Astrocyte of the spinal cord (primary cell): Measurements from ENCODE around the gene CCDC112.

Experiments used
- DNase-seq: peaks from one replicate; pipeline ENCODE4 v3.0.0; 2011; ENCODE audit warnings: low read depth, low spot score
- H3K4me3 ChIP-seq: 2 replicates; pipeline ENCODE4 v1.5.1; 2011; ENCODE audit warnings: low read depth, mild to moderate bottlenecking, low read length, moderate library complexity
- in situ Hi-C: cut with HindIII; loops from 2 replicates; pipeline ENCODE4 v1.10.0; 2017; ENCODE audit warnings: low sequenced_read_pairs
- TF ChIP-seq, protein P1 (sequence below): IDR thresholded peaks from 2 replicates; pipeline ENCODE4 v1.5.1; 2012; ENCODE audit warnings: low read depth, mild to moderate bottlenecking, low read length, inconsistent platforms

Gene CCDC112

DNA sequence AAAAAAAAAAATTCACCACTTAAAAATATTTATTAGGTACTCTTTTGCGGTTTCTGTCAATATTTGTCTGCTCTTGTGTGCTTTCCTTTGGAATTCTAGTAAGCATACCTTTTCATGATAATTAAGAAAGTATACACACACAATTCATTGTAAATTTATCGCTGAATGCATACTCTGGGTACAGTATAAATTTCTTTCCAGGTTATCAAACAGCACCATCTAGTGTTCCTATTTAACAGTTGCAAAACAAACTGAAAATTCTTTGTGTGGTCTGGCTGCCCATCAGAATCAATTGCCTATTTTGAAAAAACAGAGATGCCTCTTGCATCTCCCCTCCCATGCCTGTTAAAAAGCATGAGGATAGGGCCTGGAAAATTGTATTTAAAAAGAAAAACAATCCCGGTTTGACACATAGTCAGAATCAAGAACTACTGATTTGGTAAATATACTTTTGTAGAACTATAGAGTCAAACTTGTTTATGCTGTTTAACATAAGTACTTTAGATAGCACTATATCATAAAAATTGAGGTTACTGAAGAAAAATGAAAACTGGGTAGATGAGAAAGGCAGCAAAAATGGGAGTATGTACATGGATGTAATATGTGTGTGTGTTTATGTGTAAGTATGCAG, 50.0 kb downstream of the CCDC112 start:
- TF ChIP-seq, protein P1, sequence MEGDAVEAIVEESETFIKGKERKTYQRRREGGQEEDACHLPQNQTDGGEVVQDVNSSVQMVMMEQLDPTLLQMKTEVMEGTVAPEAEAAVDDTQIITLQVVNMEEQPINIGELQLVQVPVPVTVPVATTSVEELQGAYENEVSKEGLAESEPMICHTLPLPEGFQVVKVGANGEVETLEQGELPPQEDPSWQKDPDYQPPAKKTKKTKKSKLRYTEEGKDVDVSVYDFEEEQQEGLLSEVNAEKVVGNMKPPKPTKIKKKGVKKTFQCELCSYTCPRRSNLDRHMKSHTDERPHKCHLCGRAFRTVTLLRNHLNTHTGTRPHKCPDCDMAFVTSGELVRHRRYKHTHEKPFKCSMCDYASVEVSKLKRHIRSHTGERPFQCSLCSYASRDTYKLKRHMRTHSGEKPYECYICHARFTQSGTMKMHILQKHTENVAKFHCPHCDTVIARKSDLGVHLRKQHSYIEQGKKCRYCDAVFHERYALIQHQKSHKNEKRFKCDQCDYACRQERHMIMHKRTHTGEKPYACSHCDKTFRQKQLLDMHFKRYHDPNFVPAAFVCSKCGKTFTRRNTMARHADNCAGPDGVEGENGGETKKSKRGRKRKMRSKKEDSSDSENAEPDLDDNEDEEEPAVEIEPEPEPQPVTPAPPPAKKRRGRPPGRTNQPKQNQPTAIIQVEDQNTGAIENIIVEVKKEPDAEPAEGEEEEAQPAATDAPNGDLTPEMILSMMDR: peak; percentile 63
- DNase-seq: peak; percentile 45
- in situ Hi-C loops: no loop called here
- no peak overlapping the region for H3K4me3 ChIP-seq

DNA sequence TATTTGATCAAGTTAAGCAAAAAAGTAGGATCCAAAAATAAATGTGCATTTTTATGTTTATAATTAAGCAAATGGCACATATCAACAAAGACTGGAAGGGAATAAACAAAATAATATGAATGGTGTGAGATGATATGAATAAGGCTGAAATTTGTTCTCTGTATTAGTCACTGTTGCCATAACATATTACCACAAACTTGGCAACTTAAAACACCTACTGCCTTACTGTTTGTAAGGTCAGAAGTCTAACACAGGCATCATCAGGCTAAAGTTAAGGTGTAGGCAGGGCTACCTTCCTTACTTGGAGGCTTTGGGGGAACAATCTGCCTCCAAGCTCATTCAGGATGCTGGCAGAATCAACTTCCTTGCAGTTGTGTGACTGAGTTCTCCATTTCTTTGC, 53.0 kb downstream of the CCDC112 start:
- peak; percentile 45 for DNase-seq
- H3K4me3 ChIP-seq: no peak overlapping the region
- in situ Hi-C loops: no loop called here
- TF ChIP-seq, protein P1: no peak

DNA sequence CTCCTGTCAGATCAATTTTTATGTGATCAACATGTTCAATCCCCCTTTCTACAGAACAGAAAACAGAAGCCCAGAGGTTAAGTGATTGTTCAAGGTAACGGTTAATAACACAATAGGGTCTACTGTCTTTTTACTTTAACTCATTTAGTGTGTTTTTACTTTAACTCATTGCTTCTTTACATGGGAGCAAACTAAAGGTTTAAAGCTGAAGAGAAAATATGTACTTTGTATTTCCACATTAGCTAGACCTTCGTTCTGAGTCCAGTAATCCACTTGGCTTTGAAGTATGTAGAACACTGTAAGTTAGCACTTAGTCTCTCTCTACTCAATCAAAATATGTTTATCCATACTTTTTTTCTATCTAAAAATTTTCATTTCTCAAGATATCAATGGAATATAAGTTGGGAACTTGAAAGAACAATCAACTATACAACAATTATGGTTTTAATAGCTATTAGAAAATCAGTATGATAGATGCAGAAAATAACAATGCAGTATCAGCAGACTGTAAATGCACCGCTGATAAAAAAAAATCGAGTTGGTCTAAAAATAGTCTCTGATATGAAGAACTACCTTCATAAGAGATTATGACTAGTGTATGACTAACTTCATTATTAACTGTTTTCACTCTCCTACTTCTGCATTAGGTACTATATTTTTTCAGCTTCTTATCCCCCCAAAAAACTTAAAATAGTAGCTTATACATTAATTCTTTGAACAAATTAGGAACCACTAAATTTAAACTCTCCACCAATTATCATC, 54.4 kb downstream of the CCDC112 start:
- TF ChIP-seq, protein P1: no peak
- no peak for DNase-seq
- in situ Hi-C loops: no loop called here
- H3K4me3 ChIP-seq: no peak overlapping the region

DNA sequence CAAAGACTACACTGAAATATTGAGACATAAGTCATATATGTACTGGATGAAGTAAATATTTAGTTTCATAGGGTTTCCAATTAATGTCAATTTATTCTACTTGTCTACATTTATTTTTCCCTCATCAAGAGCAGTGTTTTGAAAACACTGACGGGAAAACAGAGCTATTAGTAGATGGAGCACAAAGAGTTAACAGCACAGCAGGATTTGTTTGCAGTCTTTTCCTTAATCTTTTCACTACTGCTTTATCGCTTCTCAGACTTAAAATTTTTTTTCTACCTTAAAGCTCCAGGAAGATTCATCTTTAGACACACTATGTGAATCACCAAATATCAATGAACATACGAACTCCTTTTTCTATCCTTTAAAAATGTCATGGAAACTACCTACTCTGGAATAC, 59.4 kb downstream of the CCDC112 start:
- no peak for DNase-seq
- in situ Hi-C loops: no loop called here
- H3K4me3 ChIP-seq: no peak overlapping the region
- TF ChIP-seq, protein P1: no peak

DNA sequence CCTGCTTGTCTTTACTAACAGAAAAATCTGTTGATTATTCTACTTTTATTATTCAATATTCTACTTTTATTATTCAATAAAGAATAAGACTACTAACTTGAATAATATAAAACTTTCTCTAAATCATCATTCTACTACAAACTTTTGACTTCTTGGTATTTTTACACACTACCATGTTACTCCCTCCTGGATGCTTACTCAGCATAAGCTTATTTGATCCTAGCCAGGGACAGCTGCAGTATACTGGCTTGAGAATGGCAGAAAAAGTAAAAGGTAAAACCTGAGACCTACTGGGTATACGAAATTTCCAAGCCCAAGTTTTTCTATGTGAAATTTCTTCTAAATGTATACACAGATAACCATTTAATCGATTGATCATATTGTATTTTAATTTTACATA, 59.9 kb downstream of the CCDC112 start:
- no peak for DNase-seq
- in situ Hi-C loops: no loop called here
- no peak overlapping the region for H3K4me3 ChIP-seq
- TF ChIP-seq, protein P1: no peak

DNA sequence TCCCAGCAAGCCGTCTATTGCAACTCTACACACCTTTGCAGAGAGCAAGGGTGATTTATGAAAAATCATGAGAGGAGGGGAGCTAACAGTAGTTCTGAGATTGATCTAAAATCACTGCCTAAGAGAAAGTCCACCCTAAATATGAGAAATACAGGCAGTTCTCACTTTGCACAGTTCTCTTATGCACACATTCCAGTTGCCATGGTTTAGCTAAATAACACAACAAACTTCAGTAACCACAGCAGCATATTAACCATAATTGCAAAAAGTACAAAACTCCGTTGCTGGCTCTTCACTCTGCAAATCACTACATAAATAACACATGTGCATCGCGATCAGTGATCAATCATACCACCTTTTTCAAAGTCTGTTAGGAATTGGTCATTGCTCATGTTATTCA, 64.9 kb downstream of the CCDC112 start:
- TF ChIP-seq, protein P1: no peak
- no peak for DNase-seq
- H3K4me3 ChIP-seq: no peak overlapping the region
- in situ Hi-C loops: no loop called here
